Activated CD8-positive, alpha-beta memory T cell treated with anti-CD3 and anti-CD28 coated beads for 24 hours (primary cell): ENCODE data around the gene TTLL11.

Source experiments
- DNase-seq: peaks from one replicate; pipeline ENCODE4 v3.0.0-alpha.2; 2020

TTLL11 gene, protein sequence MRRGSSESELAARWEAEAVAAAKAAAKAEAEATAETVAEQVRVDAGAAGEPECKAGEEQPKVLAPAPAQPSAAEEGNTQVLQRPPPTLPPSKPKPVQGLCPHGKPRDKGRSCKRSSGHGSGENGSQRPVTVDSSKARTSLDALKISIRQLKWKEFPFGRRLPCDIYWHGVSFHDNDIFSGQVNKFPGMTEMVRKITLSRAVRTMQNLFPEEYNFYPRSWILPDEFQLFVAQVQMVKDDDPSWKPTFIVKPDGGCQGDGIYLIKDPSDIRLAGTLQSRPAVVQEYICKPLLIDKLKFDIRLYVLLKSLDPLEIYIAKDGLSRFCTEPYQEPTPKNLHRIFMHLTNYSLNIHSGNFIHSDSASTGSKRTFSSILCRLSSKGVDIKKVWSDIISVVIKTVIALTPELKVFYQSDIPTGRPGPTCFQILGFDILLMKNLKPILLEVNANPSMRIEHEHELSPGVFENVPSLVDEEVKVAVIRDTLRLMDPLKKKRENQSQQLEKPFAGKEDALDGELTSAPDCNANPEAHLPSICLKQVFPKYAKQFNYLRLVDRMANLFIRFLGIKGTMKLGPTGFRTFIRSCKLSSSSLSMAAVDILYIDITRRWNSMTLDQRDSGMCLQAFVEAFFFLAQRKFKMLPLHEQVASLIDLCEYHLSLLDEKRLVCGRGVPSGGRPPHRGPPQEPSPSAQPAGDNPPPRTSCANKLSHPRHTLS

DNA sequence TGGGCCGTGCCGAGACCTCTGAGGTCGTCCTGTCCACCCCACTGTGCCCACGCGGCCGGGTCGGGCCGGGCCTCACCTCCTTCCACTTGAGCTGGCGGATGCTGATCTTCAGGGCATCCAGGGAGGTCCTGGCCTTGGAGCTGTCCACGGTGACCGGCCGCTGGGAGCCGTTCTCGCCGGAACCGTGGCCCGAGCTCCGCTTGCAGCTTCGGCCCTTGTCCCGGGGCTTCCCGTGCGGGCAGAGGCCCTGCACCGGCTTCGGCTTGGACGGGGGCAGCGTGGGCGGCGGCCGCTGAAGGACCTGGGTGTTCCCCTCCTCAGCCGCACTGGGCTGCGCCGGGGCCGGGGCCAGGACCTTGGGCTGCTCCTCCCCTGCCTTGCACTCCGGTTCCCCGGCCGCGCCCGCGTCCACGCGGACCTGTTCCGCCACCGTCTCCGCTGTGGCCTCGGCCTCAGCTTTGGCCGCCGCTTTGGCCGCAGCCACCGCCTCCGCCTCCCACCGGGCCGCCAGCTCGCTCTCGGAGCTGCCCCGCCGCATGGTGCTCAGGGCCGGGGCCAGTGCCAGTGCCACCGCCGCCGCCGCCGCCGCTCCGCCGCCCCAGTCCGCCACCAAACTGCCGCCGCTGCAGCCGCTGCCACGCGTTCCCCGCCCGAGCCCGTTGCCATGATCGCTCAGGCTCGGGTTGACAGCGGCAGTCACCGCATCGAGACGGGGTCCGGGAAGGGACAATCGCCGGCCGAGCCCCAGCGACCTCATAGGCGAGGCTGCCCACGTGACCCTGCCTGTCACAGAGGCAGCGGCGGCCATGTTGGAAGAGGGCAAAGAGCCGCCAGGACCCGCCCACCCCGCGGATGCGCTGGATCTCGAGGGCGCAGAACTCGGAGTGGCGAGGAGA lies at the start of gene TTLL11:
Gene TTLL11 (minus strand): TSS at position 698 of the 896 bp plus-strand sequence. CDS start 160 bp downstream, at position 538.
- peak; percentile 97 for DNase-seq

DNA sequence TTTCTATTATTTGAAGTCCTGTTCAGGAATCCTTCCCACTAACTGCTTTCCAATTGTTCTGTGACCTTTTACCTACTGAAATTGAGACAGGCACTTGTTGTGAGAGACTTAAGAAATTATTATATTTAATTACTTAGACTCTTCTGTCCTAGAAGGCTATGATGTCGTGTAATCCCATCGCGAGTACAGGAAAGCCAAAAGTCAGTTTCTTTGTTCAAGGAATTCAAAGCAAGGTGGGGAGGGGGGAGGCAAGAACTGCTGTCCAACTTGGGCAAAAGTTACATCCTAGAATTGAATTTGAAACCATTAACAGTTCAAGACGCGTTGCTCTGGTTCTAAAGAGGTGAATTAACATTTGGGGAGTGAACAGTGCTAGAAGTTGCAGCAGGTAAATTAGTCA lies 48.6 kb upstream of the TTLL11 start:
- no peak for DNase-seq

DNA sequence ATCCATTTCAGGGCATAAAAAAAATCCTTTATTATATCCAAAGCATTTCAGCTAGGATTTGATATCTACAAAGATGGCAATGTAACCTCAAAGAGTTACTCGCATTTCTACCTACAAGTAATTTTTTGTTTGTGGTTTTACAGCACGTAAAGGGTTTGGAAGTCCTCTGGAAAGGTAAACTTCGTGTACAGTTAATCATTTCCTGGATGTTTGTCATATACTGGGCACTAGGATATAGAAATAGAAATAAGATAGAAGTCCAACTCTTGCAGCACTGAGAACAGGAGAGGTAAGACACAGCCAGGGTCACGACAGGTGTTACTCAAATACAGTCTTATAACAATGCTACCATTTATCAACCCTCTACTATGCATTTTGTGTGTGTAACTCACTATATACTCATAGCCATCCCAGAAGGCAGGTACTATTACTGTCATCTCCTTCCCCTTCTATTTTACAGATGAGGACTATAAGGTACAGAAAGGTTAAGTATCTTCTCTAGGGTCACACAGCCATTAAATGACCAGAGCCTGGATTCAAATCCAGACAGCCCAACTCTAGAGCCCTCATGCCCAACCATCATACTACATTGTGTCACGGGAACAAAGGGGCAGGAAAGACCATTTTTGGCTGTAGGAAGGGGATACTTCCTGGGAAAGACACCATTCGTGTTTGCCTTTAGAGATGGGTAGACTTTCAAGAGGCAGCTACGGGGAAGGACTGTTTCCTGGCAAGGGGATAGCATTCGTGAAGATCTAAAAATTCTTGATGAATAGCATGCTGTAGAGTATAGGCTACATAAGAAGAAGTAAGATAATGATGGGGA lies 47.5 kb upstream of the TTLL11 start:
- no peak for DNase-seq

DNA sequence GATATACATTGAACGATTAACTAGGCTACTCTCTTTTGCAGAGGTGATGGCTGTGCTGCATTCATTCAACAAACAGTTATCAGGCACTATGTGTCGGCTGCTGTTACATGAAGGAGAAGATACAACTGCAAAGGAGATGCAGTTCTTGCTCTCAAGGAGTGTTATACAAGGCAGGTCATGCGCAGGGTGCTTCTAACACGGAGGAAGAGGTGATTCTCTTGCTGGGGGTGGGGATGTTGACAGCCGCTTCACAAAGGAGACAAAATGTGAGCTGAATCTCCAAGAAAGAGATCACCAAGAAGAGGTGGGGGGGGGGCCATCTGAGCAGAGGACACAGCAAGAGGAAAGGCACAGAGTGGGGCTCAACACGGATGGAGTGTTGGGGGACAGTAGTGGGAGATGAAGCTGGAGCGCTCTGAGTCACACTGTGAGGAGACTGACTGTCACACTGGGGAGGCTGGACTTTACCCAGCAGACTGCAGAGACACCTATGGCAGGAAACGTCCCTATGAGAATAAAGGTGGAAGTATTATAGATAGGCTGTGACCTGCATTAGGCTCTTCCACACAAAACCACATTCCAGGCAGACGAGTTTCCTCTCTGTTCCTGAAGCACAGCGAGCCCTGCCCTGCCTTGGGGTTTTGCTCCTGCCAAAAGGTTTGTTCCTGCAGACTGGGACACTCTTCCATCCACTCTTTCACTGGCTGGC lies 45.6 kb upstream of the TTLL11 start:
- DNase-seq = no peak

DNA sequence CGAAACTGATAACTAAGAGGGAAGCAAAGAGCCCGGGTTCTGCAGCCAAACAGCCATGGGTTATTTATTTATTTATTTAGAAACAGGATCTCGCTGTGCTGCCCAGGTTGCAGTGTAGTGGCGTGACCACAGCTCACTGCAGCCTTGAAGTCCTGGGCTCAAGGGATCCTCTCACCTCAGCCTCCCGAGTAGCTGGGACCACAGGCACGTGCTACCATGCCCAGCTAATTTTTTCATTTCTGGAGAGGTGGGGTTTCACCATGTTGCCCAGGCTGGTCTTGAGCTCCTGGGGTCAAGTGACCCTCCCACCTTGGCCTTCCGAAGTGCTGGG lies 42.4 kb upstream of the TTLL11 start:
- DNase-seq = no peak

DNA sequence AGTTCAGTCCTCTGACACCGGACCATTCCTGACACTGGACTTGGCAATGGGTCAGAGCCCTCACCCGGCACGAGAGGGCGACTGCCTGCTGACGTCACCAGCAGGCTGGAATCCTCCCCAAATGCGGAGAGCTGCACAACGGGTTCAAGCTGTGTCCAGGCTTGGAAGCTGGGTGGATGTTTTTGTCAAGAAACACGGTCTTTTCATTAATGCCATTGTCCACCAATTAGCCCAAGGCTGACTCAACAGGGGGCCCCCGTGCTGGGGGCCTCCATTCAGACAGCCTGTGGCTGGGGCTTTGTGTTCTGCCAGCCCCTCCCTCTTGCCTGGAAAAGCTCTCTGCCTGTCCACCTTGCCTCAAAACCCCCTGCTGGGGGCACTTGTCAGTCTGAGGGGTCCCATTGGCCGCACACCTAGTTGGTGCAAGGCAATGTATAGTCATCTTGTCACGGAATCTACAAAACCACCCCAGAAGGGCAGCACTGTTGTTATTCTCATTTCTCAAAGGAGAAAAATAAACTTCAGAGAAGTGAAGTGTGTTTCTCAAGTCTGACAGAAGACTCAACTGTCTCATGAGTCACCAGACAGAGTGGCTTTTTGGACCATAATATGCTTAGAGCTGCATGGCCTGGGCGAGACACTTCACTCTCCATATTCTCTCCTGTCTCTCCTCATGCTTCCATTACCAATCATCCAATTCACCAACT lies 41.9 kb upstream of the TTLL11 start:
- DNase-seq = no peak

DNA sequence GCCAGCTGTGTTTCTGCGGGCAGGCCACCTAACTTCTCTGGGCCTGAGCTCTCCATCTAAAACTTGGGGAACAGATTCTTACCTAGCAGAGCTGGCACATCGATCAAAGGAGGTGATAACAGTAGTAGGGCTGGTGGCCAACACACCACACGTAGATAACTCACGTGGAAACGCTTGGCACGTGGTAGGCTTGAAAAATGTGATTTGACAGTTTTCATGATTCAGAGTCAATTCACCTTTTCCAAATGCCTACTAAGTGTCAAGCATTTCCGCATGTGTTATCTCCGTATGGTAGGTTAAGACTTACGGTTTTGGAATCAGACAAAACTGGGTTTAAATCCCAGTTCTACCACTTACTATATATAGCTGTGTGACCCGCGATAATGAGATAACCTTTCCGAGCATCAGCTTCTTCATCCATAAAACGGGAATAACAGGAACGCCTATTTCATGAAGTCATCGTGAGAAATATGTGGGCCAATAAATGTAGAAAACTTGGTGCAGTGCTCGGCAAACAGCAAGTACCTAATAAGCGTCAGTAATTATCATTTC lies 41.0 kb upstream of the TTLL11 start:
- no peak for DNase-seq

DNA sequence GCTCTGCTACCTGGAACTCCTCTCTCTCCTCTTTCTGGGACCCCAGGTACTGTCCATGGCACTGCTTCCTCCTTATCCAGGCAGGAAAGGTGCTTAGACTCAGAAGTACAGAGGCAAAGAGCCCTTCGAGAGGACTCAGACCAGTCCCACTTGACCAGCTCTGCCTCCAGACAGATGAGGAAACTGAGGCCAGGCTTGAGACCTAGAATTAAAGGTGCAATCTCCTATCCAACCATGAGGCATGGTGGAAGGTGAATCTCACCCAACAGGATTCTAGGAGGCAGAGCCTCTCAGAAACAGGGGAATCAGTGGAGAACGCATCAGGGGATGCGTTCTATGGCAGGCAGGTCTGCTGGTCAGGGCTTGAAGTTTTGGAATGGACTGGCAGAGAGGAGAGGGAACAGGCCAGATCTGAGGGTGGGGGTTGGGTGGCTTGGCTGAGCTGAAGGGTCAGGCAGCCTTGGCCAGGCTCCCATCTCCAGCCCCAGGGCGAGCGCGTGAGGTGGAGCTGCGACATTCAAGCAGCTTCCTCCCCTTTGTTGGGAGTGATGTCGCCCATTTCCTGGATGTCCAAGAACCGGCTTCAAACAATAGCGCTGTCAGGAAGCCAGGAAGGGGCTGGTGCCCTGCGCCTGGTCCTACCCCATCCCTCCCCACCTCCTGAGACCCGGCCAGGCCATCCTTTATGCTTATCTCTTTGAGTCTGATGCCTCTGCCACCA lies 40.3 kb upstream of the TTLL11 start:
- no peak for DNase-seq

DNA sequence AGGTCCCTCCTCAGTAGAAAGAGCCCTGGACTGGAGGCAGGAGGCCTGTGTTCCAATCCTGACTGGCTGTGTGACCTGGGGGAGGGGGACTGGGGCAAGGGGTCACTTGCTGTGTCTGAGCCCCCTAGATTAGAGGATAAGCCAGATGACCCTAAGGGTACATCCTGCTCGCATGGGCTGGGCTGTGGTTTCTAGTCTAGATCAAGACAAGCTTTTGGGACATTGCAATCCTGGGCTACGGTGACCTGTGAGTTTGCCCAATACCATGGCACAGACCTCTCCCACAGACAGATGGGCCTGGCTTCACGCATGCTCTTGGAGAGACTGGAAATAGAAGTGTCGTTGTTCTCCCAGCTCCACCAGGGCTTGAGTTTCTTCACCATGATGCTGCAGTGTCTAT lies 39.4 kb upstream of the TTLL11 start:
- no peak for DNase-seq

DNA sequence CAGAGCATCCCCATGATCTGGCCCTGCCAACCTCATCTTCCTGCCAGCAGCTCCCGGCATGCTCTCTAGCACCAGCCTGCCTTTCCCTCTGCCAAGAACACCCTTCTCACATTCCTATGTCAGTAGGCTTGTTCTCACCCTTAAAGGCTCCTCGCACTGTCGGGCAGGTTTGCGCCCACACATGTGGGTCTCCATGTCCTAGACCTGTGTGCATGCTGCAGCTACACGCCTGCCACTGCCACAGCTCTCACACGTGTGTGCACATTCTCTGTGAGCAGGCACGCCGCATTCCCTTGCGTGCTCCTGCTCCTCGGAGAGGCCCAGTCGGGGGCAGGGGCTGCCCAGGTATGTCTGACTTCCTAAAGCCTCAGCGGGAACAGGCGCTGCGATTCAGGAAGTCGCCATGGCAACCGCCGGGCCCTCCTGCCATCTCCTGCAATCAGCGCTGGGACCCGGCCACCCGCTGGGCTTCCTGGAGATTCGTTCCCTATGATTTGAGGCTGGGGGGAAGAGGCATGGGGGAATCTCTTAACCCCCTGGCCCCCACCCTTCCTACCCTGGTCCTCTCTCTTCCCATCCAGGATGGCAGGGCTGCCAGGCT lies 38.4 kb upstream of the TTLL11 start:
- no peak for DNase-seq

DNA sequence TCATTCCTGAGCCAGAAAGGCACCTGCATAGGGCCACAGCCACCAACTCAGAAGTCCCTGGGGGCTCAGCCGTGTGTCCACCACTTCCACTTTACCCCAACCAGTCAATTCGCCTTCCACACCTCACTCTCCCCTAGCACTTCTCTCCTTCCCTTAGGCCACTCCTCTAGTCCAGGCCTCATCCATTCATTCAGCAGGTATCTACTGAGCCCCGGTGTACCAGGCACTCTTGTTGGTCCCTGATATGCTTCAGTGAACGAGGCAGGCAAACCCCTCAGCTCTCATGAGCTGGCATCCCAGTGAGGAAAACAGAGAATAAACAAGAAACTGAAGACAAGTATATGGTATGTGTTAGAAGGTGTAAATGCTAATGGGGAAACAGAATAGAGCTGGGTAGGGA lies 37.7 kb upstream of the TTLL11 start:
- no peak for DNase-seq

DNA sequence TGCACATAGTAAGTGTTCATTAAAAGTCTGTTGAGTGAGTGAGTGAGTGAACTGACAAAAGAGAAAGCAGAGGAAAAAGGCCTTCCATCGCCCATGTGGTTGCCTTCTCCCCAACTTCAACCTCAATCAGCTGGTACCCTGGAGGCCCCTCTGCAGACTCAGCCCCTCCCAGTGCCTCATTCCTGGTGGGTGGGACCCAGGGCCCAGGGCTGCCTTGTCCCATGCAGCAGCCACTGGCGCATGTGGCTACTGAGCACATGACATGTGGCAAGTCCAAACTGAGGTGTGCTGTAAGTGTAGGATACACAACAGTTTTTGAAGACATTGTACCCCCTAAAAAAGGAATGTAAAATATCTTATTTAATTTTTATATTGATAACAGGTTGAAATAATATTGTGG lies 36.9 kb upstream of the TTLL11 start:
- DNase-seq = no peak

DNA sequence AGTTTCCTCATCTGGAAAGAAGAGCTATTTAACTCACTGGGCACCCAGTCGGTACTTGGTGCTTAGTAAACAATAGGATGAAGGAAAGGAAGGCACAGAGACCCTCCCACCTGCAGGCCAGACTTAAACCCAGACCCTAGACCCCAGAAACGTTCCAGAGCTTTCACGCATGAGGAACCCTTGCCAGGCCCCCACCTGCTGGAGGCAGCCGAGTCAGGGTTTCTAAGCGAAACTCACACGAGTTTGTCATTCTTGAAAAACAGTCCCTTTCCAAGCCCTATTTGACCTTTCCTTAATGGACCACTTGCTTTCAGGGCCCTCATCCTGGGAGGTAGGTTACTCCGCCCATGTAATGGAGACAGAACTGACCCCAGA lies 35.8 kb upstream of the TTLL11 start:
- no peak for DNase-seq

DNA sequence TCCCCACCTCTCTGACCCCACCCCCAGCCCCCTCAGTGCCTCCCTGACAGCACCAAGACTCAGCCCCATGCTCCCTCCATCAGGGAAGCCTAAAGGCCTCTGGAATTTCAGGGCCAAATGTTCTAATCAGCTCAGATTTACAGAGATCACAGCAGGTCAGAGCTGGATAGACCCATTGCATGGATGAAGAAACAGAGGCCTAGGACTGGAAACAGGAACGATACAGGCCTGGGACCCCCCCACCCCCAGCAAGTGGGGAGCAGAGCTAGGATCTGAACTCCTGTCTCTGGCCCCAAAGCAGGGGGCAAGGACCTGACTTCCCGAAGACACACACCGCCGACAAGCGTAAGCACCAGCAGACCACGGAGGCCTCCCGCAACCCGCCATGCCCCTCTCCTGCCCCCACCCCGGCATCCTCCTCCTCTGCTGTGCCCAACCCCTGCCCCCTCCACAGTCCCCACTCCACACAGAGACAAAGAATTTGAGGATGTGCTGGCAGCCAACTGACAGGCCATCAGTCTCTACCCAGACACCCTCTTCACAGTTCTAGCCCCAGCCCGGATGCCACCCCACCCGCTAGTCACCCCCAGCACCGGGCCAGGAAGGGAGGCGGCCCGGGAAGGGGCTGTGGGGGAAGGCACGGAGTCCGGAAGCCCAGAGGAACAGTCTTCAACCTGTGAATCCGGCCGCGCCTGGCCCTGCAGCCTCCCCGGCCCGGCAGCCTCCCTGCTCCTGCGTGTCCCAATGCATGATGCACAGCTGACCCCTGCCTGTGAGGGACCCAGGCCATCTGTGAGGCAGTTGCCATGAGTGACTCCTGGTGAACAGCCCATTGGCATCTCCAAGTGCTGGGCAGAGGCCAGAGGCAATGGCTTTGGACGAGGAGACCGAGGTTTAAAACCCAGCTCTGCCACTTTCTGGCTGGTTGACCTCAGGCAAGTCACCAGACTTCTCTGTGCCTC lies 35.2 kb upstream of the TTLL11 start:
- peak; percentile 59 for DNase-seq

DNA sequence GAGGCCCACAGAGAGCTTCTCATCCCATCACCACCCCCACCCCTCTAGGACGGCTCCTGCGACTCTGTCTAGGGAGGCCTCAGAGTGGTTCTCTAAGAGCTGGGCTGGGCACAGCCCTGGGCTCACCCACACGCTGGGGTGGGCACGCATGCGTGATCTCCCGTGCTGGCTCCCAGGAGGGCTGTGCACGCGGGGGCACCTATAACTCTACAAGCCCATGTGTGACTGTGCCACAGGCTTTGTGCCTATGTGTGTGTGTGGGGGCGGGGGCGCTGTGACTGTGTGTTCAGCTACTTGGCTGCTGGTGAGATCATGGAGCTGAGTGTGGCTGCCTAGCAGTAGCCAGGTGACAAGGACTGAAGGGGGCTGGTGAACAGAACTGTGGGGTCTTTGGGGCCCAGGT lies 34.3 kb upstream of the TTLL11 start:
- peak; percentile 63 for DNase-seq

DNA sequence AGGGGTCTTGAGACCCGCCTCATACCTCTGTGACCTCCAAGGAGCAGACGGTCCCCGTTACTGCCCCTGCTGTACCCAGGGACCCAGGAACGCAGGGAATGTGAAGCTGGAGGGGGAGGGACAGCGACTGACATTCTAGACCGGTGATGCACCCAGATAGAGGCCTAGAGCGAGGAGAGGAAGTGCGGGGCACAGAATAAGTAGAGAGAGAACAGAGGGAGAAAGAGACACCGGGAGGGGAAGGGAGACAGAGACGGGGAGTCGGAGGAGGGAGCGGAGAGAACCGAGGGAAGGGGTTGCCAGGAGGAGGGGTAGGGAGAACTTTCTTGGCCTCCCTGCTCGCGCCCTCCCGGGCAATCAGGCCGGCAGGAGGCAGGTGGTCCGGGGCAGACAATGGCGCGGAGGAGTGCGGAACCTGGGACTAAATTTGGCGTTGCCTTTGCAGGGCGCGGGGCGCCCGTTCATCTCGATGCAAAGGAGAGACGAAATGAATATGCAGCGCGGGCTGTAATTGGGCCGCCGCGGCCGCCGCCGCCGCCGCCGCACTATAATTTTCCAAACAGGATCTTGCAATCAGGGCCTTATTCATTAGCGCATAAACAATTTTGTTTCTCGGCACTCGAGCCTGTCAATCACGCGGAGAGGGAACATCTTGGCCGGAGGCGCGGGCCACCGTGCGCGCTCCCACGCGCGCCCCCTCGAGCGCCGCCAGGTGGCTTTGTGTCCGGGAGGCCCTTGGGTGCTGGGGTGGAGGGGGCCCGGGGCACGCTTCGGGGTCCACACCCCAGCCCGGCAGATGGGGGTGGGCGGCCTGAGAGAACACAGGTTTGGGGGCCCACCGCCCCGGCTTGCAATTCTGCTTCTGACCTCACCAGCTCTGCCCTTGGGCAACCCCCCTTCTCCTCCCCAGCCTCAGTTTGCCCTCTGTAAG lies 33.5 kb upstream of the TTLL11 start:
- peak; percentile 59 for DNase-seq
